Peyer's patch (tissue), 4 donors: ENCODE results near the gene CLDN5.

Experiments used
- POLR2A ChIP-seq, 2 donors: fragments of 450-650 bp; IDR thresholded peaks; one replicate each; pipeline ENCODE4 v1.5.1; 2017; ENCODE audit warnings: antibody characterized with exemption in 2 of 2, mild to moderate bottlenecking in 2 of 2, moderate library complexity in 2 of 2
- TF ChIP-seq, protein P1 (sequence below), 6 experiments: fragments of 450-650 bp in 4 of 6; fragments of 200-600 bp in 2 of 6; sonication (generic) in 1 of 6; IDR thresholded peaks; one replicate each; pipeline ENCODE4 v1.5.1; 2017 to 2019; ENCODE audit warnings: antibody characterized with exemption in 6 of 6, mild to moderate bottlenecking in 3 of 6, moderate library complexity in 1 of 6

DNA sequence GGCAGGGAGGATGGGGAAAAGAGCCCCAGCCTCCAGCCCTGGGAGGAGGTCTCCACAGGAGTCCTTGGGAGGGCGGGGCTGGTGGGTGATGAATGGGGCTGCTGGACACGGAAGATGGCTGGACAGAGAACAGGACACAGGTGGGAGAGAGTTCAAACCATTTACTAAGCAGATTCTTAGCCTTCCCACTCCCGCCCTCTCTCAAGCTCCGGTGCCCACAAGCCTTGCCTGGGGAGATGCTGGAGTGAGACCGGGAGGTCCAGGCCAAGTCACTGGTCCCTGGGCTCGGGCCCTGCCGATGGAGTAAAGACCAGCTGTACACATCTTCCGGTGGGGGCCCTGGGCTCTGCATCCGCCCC, 1.4 kb downstream of the CLDN5 start:
- TF ChIP-seq, protein P1, sequence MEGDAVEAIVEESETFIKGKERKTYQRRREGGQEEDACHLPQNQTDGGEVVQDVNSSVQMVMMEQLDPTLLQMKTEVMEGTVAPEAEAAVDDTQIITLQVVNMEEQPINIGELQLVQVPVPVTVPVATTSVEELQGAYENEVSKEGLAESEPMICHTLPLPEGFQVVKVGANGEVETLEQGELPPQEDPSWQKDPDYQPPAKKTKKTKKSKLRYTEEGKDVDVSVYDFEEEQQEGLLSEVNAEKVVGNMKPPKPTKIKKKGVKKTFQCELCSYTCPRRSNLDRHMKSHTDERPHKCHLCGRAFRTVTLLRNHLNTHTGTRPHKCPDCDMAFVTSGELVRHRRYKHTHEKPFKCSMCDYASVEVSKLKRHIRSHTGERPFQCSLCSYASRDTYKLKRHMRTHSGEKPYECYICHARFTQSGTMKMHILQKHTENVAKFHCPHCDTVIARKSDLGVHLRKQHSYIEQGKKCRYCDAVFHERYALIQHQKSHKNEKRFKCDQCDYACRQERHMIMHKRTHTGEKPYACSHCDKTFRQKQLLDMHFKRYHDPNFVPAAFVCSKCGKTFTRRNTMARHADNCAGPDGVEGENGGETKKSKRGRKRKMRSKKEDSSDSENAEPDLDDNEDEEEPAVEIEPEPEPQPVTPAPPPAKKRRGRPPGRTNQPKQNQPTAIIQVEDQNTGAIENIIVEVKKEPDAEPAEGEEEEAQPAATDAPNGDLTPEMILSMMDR (IDR thresholded peaks at IDR 0.05), result no peak
- no peak for TF ChIP-seq POLR2A (IDR thresholded peaks at IDR 0.05)
